A673 (cell line): ENCODE results near the gene GPR152. TPM values are rescaled to one million over a fixed set of nuclear protein-coding genes. Genes with fewer than 3 reads are reported as not detected.

Source experiments
- BruUV-seq: library from RNA; stranded (reverse); fragments of 400-500 nt; replicated peaks from 2 replicates; lab custom pipeline; 2021; lab: Mats Ljungman, UMichigan
- CTCF ChIA-PET: fragments of 300-600 bp; sonication (Branson Sonifier 250); formaldehyde crosslinking; loops from one replicate; lab custom pipeline; 2022; ENCODE audit warnings: antibody characterized with exemption; lab: Charles Lee
- POLR2A ChIA-PET: fragments of 300-600 bp; sonication (Branson Sonifier 250); formaldehyde crosslinking; loops from one replicate; lab custom pipeline; 2022; ENCODE audit warnings: antibody characterized with exemption; ENCODE audit not compliant: low non-redundant PET; lab: Charles Lee
- DNase-seq: peaks from one replicate; pipeline ENCODE4 v3.0.0-alpha.2; 2015; ENCODE audit warnings: low spot score
- H3K27ac ChIP-seq: fragments of 200-600 bp; sonication (generic); 2 replicates; pipeline ENCODE4 v1.5.1; 2016; ENCODE audit warnings: mixed run types, low read depth, mild to moderate bottlenecking, mixed read lengths, antibody characterized with exemption, low read length; ENCODE audit not compliant: poor library complexity, severe bottlenecking
- H3K27me3 ChIP-seq: fragments of 200-600 bp; sonication (generic); replicated peaks from 2 replicates; pipeline ENCODE4 v1.6.1; 2017; ENCODE audit warnings: mixed run types, low read depth, mild to moderate bottlenecking, mixed read lengths, antibody characterized with exemption, low read length; ENCODE audit not compliant: insufficient read depth, poor library complexity
- H3K36me3 ChIP-seq: fragments of 200-600 bp; sonication (generic); 2 replicates; pipeline ENCODE4 v1.6.1; 2016; ENCODE audit warnings: mixed run types, mild to moderate bottlenecking, mixed read lengths, antibody characterized with exemption, low read length; ENCODE audit not compliant: insufficient read depth, poor library complexity, severe bottlenecking
- H3K4me1 ChIP-seq: fragments of 200-600 bp; sonication (generic); 2 replicates; pipeline ENCODE4 v1.6.1; 2017; ENCODE audit warnings: mixed run types, mild to moderate bottlenecking, mixed read lengths, antibody characterized with exemption, low read length; ENCODE audit not compliant: insufficient read depth, poor library complexity, severe bottlenecking
- H3K4me3 ChIP-seq: fragments of 200-600 bp; sonication (generic); 2 replicates; pipeline ENCODE4 v1.5.1; 2016; ENCODE audit warnings: low read depth, mixed run types, mild to moderate bottlenecking, mixed read lengths, low read length; ENCODE audit not compliant: poor library complexity, severe bottlenecking
- H3K9me3 ChIP-seq: fragments of 200-600 bp; sonication (generic); 2 replicates; pipeline ENCODE4 v1.6.1; 2016; ENCODE audit warnings: mixed run types, low read depth, mild to moderate bottlenecking, mixed read lengths, antibody characterized with exemption, low read length; ENCODE audit not compliant: poor library complexity, severe bottlenecking
- EZH2 ChIP-seq: fragments of 200-600 bp; sonication (generic); IDR thresholded peaks from 2 replicates; pipeline ENCODE4 v1.6.1; 2017; ENCODE audit warnings: borderline replicate concordance, low read depth, mild to moderate bottlenecking, mixed read lengths, antibody characterized with exemption, low read length; ENCODE audit not compliant: poor library complexity, severe bottlenecking
- intact Hi-C: fragments of 100-400 bp; cut with micrococcal nuclease; formaldehyde crosslinking; loops from one replicate; pipeline ENCODE4 v1.10.0; 2022; ENCODE audit not compliant: unreplicated experiment
- total RNA-seq: library from RNA; stranded (reverse); gene quantifications from 2 replicates; pipeline ENCODE4 v1.2.3, GENCODE V29; 2021
- TF ChIP-seq, protein P1 (sequence below): fragments of 300-800, 200-600 bp; sonication (generic); conservative IDR thresholded peaks from 2 replicates; pipeline ENCODE4 v1.5.1; 2017; ENCODE audit warnings: low read depth, mild to moderate bottlenecking, antibody characterized with exemption, low read length, moderate library complexity, mixed read lengths

GPR152 gene
- total RNA-seq, 1 experiment from 2014 or later, result not detected

DNA sequence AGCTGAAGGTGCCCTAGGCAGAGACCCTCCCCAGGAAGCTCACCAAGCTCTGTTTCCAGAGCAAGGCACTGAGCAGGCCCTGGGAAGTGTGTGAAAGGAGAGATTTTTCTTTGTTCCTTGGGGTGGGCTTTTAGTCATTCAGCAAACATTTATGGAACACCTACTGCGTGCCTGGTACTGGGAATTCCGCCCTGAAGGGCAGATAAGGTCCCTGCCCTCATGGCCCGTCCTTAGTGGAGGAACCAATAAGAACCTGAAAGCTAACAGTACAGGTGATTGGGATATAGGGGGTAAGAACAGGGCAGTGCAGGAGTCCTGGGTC, 12.6 kb upstream of the GPR152 start:
- peak overlapping the region; percentile 80 for H3K4me3 ChIP-seq
- BruUV-seq, result no TSS peak
- POLR2A ChIA-PET, result no interaction called here

DNA sequence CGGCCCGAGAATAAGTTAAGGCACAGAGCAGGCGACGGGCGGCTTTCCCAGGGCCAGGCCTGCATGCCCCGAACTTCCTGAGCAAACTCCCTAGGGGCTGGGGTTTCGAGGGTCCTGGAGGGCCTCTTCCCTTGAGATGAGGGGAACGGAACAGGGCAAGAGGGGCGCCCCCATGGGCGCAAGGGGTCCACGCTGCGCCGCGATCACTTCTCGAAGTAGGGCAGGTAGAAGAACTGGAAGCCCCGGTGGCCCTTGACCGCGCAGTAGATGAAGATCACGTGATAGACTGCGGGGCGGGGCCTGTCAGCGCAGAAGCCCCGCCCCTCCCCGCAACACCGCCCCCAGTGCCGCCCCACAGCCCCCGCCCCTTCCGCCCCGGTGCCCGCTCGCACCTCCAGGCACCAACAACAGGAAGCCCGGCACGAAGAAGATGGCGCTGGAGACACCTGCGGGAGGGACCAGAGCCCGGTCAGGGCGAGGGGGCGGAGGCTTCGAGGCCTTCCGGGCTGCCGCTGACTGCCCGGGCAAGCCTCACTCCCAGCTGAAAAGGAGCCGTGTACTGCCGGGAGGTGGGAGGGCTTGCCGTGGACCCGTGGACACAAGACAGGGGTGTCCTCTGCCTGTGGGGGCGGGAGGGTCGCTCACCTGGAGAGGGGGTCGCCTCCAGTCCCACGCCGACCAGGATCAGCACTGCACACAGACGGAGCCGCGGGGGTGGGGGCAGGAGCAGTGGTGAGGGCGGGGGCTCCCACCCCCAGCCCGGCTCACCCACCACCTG, 12.1 kb upstream of the GPR152 start:
- intact Hi-C loops, result no loop called here
- no TSS peak for BruUV-seq

More for the DNA sequence above, 12.6 kb upstream of the GPR152 start:
- CTCF ChIA-PET, result no interaction called here
- peak overlapping the region; percentile 78 for H3K27ac ChIP-seq
- TF ChIP-seq, protein P1, sequence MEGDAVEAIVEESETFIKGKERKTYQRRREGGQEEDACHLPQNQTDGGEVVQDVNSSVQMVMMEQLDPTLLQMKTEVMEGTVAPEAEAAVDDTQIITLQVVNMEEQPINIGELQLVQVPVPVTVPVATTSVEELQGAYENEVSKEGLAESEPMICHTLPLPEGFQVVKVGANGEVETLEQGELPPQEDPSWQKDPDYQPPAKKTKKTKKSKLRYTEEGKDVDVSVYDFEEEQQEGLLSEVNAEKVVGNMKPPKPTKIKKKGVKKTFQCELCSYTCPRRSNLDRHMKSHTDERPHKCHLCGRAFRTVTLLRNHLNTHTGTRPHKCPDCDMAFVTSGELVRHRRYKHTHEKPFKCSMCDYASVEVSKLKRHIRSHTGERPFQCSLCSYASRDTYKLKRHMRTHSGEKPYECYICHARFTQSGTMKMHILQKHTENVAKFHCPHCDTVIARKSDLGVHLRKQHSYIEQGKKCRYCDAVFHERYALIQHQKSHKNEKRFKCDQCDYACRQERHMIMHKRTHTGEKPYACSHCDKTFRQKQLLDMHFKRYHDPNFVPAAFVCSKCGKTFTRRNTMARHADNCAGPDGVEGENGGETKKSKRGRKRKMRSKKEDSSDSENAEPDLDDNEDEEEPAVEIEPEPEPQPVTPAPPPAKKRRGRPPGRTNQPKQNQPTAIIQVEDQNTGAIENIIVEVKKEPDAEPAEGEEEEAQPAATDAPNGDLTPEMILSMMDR, result no peak
- no peak for TF ChIP-seq EZH2
- H3K27me3 ChIP-seq, result no peaks in the 10 kb centered on the region
- no peaks in the 10 kb centered on the region for H3K9me3 ChIP-seq
- no peak for DNase-seq
- intact Hi-C loops, result no loop called here
- H3K36me3 ChIP-seq, result no peaks in the 10 kb centered on the region
- peaks cover 11% of the 10 kb centered on the region for H3K4me1 ChIP-seq

DNA sequence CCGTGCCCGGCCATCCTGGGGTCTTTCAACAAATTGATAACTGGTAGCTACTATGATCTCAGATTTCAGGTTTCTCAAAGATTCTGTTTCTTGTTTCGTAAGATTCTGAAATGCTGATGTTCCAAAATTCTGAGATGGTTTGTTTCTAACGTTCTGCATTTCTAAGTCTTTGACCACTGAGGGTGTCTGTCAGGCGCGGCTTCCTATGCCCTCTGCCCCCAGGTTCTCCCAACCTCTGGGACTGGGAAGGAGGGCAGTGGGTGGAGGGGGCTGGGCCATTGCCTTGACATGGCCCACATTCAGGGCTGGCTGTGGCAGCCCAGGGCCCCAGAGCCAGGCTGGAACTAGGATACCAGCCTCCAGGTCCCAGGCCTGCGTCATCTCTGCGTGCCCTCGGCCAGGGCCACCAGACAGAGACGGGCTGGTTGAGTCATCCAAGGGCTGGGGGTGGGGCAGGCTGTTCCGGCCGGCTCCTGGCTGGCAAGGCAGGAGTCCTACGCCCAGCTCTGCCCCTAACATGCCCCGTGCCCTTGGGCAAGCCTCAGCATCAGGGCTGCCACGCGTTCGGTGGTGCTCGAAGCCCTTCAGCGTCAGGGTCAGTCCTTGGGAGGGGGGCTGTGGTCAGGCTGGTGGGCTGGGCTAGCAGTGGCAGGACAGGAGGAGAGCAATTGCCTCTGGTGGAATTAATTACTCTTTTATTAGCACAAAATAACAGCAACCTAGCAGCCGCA, 11.3 kb upstream of the GPR152 start:
- H3K9me3 ChIP-seq, result no peaks in the 10 kb centered on the region
- no peak for DNase-seq
- intact Hi-C loops, result no loop called here
- CTCF ChIA-PET, result no interaction called here
- BruUV-seq, result no TSS peak
- no peaks in the 10 kb centered on the region for H3K27me3 ChIP-seq
- peaks cover 11% of the 10 kb centered on the region for H3K4me1 ChIP-seq
- H3K4me3 ChIP-seq, result peak overlapping the region; percentile 80
- H3K36me3 ChIP-seq, result no peaks in the 10 kb centered on the region
- TF ChIP-seq, protein P1, result no peak
- TF ChIP-seq EZH2, result no peak
- peak overlapping the region; percentile 78 for H3K27ac ChIP-seq
- POLR2A ChIA-PET, result no interaction called here

More for the DNA sequence above, 12.1 kb upstream of the GPR152 start:
- Histone ChIP-seq H3K27me3 (no peaks in the 10 kb centered on the region), H3K9me3 (no peaks in the 10 kb centered on the region), H3K4me3 (peak overlapping the region; percentile 80), H3K4me1 (peaks cover 11% of the 10 kb centered on the region), H3K27ac (peak overlapping the region; percentile 78), H3K36me3 (no peaks in the 10 kb centered on the region)
- no peak for TF ChIP-seq EZH2
- TF ChIP-seq, protein P1, result no peak
- POLR2A ChIA-PET, result no interaction called here
- CTCF ChIA-PET, result no interaction called here
- DNase-seq, result peak; percentile 85
